LNCaP clone FGC (cell line): ENCODE measurements around the gene ST8SIA5.

Experiments used
- DNase-seq: peaks from one replicate; pipeline ENCODE4 v3.0.0-alpha.2; 2011; ENCODE audit warnings: low read depth
- H3K4me3 ChIP-seq: 2 replicates; pipeline ENCODE4 v1.5.1; 2011; ENCODE audit warnings: mild to moderate bottlenecking, low read depth, low read length, control low read depth
- CTCF ChIP-seq: IDR thresholded peaks from 2 replicates; pipeline ENCODE4 v1.5.1; 2012; ENCODE audit warnings: mild to moderate bottlenecking; ENCODE audit not compliant: control insufficient read depth, insufficient read depth; ENCODE audit errors: extremely low read depth

ST8SIA5 gene

GRCh38 chr18:46621111-46621766 is 135.6 kb downstream of the ST8SIA5 start:
- DNase-seq: no peak
- H3K4me3 ChIP-seq: no peak overlapping the region
- no peak for TF ChIP-seq CTCF

GRCh38 chr18:46619559-46619958 is 137.3 kb downstream of the ST8SIA5 start:
- no peak overlapping the region for H3K4me3 ChIP-seq
- DNase-seq: no peak
- TF ChIP-seq CTCF: no peak
